Measurements from ENCODE around the gene GLRX.
"Not testable (repeated sequence)": the region's sequence is repeated elsewhere in the genome, so short reads cannot be mapped to it uniquely, and the experiment has no call there.

The GLRX gene, protein sequence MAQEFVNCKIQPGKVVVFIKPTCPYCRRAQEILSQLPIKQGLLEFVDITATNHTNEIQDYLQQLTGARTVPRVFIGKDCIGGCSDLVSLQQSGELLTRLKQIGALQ

DNA sequence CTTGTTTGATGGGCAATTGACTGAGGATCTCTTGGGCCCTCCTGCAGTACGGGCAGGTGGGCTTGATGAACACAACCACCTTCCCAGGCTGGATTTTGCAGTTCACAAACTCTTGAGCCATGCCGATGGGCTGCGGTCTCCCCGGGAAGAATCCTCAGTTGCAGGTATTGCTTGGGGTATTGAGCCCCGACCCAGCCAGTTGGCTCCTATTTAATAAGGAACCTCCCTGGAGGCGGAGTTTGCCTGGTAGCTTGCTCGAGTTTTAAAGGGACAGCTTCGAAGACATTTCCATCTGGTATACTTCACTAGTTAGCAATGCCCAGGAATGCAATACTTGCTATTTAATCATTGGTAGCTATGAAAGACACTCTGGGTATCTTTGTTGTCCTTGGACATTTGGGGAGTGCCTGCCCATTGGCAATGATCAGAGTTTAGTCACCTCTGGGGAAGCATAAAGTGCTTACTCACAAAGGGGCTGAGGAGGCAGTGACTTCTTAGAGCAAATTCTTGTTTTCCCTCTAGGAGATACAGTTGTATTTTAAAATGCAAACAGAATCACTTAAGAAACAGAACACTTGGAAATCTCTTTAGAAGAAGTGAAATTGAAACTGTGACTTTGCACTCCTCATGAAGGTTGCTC lies at the start of gene GLRX:
TSS of gene GLRX (minus strand) at position 185 of the 640 bp plus-strand sequence. CDS start at position 121, 64 bp downstream.
- DNase-seq = peak; percentile 15

DNA sequence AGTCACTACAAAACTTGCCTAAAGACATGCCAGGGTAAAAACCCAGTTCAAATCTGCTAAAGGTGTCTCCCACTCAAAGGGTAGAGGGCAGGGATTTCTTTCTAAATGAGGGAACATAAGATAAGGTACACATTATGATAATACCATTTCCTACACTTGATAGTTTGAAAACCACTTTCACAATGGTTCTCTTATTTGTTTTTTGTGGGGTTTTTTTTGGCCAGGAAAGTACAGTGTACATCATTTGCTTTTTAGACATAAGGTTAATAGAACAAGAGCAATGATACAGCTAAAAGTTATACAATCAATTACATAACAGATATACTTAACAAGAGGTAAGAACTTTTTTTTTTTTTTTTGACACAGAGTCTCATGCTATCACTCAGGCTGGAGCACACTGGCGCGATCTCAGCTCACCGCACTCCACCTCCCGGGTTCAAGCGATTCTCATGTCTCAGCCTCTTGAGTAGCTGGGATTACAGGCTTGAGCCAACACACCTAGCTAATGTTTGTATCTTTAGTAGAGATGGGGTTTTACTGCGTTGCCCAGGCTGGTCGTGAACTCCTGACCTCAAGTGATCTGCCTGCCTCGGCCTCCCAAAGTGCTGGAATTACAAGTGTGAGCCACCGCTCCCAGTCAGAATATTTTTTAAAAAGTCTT lies 48.8 kb upstream of the GLRX start:
- DNase-seq = no peak

DNA sequence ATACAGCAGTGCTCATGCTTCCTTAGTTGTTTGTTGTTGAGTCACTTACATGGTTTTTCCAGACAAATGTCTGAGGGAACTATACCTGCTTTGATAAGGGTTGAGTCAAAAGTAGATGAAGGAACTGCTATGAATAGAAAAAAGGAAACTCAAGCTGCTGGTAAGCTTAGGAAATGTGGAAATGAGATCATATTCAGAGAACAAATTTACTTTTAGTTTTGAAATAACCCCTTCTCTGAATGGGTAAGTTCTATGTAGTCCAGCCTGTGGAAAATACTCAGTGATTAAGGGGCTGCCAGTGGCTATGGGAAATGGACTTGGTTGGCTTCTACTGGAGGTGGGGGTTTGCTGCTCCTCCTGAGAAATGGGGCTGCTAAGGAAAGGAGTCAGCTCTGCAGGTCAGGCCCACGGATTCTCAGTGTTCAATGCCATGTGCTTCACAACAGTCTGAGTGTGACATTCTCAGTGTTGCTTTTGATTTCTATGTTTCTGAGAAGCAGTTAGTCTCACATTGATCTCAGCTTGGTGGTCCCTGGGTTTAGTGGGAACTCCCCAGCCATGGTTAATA lies 47.7 kb upstream of the GLRX start:
- DNase-seq = no peak

DNA sequence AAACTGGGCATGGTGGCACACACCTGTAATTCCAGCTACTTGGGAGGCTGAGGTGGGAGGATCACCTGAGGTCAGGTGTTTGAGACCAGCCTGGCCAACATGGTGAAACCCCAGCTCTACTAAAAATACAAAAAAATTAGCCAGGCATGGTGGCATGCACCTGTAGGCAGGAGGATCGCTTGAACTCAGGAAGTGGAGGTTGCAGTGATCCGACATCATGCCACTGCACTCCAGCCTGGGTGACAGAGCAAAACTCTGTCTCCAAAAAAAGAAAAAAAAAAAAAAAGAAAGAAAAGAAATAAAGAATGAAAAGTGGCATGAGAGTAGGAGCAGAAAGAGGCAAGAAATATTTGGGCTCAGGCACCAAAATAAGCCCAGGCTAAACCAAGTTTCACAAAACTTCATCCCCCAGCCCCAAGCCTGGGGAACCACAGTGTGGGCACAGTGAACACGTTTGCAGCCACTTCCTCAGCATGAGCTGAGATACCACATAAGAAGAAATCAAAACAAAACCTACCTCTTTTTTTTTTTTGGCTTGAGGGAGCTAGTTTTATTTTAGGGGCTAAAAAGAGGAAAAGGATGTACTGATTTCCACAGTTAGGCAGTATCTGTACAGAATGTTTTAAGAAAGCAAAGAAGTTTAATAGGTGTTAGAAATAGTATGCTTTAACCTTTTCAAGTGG lies 46.8 kb upstream of the GLRX start:
- DNase-seq = not testable (repeated sequence)

DNA sequence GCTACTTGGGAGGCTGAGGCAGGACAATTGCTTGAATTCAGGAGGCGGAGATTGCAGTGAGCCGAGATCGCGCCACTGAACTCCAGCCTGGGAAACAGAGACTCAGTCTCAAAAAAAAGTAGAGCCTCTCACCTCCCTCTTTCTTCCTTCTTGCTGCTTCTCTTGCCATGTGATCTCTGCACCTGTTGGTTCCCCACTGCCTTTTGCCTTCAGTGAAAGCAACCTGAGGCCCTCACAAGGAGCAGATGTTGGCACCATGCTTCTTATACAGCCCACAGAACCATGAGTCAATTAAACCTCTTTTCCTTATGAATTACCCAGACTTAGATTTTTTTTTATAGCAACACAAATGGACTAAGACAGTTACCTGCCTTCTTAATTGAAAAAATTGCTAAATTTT lies 45.6 kb upstream of the GLRX start:
- no peak for DNase-seq

DNA sequence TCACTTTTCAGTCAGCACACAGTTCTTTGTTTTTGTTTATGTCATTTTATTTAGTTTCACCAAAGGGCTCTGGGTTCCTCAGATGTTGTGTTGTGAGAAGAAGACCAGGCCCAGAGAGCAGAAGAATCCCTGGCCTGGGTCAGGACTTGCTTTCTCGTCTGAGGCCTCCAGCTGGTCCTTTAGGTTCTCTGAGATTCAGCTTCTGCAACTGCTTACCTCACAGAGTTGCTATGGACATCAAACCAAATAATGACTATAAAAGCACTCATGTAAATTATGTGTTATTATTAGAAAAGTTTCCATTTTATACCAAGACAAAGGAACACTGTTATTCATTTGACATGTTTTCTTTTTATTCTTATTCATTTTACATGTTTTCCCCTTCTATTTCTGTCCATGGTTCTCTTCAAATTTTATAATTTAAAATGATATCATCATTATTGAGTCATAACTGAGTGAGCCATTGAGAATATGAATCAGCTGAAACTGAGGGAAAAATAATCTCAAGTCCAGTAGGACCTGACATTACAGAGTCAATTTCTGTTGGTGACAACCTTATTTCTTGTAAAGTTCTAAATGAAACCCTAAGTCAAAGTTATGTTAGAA lies 44.0 kb upstream of the GLRX start:
- no peak for DNase-seq

DNA sequence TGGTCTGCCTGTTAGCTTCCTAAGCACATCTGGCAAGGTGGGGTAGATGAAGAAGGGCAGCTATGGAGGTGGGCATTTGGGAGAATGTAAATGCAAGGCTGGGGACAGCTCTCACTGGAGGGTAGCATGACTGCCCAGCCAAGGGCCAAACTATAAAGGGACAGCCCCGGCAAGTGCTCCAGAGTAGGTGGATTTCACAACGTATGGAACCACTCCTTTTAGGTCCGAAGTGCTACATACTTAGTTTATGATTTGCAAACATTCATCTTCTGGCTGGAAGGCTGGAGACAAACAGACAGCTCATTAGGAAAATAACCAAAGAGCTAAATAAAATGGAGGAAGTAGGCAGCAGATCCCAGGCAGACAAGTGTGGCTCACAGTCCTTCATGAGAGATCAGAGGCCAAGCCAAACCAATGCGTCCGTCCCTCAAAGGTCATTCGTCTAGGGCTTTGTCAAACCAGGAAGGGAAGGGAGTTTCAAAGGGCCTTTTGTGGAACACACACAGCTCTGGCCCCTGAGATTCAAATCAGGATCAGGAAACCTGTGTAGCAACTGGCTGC lies 42.5 kb upstream of the GLRX start:
- DNase-seq = no peak

DNA sequence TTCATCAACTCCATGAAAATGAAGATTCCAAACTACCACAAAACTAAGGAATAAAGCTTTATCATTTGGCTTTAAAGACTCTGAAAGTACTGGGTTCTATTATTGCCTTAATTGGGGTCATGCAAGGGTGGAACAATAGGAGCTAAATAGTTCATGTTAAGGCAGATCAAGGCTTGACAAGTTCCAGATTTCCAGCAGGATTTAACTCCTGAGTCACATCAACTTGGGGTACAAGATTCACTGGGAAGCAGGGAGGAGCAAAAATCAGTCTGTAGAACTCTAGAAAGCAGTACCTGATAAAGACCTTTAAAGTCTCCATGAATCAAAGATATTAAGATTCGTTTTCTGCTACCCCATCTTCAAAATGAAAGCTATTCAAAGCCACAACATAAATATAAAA lies 41.9 kb upstream of the GLRX start:
- no peak for DNase-seq

DNA sequence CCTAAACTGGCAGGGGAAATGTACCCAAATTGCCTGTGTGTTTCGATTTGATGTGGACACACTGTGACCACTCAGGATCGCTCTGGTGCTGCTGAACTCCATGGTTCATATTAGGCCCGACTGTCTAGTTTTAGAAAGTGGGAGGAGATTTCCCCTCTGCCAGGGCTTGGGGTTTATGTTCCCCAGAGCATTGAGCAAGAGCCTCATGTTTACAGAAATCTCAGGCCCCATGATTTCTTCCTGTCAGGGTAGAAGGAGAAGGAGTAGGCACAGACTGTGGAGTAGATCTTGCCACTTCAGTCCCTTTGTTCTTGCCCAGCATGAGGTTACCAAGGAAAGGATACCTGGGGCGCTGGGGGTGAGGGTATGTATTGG lies 40.8 kb upstream of the GLRX start:
- DNase-seq = no peak

DNA sequence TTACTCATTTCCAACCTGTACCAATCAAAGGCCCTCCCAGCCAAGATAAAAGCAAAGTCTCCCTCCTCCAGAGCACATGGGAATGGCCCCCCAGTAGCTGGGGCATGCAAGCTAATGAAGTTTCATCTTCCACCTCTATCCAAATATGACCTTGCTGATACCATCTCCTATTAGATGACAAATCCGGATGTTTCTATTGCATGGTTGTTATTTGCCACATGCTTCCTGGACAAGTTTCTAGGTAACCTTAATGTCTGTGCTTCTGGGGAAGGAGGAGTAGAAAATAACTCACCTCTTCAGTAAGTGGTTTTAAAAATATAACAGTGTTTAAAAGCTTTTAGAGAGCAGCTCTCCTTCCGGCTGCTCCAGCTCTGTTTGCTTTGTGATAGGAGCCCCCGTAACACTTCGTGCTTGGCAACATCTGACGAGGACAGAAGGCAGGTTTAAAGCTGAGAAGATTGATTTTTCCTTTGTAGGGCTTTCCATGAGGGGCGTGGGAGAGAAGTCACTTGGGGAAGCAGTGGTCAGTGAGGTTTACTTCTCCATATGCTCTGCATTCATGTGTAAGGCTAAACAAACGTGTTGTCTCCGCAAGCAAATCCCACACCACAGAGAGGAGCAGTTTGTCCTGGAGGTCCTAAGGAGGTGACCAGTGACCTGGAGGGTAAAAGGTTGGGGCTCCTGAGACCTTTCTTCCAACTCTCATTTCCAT lies 40.3 kb upstream of the GLRX start:
- DNase-seq = no peak

DNA sequence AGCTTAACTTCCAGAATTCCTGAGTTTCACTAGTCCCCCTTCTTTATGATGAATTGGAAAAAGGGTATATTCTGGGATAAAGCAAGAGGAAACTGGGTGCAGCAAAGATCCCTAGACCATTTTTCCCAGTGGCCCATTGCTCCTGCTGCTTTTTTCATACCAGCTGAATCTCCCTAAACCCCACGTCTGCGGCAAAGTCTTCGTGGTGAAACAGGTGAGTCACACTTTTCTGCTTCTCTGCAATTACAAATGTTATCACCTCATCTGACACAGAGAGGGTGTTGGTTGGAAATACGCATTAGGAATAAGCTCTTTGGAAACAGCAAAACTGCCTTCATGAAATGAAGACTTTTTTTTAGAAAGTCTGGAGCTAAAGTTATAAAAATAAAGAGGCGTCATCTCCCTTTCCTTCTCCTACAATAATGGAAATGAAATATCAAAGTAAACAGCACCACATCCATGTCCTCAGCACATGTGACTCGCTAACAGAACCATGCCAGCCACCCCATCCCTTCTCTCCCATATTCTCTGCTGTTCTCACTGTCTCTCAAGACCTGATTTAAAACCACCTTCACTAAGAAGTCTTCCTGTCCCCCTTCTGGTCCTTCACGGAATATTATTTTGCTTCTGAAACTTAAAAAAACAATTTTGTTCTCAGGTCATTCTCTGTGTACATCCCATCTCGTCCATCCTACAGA lies 39.5 kb upstream of the GLRX start:
- DNase-seq = no peak

DNA sequence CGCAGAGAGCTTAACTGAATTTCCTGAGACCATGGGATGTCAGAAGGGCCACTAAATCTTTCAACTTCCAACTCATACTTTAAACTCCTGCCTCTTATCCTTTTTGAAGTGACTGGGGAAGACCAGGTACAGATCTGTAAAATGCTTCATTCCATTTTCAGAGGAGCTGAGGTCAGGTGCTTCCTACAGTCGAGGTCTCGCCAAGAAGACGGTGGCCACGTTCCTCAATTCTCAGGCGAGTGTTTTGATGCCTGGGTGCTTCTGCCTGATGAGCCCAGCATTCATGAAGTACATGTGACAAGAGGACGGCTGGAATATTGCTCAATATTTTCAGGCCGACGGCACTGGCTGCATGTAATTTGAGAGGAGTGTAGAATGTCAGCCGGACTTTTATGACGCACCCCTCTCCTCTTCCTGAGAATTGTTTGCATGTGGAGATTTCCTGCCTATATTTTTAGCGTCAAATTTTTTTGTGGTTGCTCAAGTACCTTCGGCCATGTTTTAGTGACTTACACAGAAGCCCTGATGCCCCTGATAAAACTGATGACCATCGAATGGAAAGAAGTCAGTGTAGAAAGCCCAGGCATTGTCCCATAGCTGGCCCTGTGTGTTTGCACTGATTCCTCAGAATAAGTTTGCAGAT lies 38.8 kb upstream of the GLRX start:
- no peak for DNase-seq

DNA sequence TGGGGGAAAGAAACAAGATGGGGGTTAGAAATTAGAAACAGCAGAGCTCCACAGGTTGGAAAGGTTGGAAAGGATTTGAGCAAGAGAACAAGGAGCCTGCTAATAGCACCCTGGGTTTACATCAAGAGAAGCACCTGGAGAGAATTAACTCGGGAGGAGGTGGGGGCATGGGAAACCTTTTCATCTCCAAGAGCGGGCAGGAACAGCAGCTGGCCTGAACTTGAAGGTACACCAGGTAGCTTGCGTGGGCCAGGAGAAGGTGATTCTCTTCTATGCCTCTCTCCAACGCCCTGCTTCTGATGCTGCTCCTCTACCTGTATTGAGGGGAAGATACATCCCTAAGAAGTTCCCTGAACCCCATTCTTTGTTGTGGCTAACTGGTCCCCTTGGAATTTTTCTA lies 37.1 kb upstream of the GLRX start:
- DNase-seq = no peak

DNA sequence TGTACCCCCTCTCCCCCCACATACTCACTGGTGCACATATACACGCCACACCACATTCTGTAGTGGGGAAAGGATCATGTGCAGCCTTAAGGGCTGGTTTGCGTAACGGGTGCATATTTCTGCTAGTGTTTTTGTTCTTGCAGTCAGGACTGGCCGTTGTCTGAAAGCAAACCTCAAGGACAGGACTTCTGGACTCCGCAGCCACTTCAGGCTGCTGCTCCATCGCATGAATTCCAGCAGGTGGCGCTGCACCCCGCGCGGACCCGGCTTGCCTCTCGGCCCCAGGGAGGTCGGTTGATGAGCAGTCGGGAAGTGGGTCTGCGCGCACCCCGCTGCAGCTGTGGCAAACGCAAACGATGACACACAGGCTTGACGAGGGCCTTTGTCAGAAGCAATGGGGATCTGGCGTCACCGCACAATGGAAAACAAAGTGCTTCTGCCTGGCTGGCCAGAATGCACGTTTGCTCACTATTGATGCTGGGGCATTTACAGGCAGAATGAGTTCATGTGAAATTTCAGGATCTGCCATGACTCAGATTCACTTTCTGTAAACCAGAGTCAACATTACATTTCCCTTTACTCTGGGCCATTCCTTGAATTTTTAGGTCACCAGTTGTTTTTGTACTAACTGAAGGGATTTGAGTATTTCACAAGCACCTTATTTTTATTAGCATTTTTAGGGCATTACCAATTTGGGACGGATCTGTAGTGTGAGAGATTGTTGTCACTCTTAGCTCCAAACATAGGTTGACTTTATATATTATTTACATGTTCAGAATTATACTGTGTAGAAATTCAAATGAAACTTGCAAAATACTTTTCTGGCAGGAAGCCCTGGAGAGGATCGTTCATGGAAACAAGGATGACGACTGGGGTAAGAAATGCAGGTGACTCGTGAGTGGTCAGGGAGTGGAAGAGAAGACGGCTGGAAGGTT lies 36.4 kb upstream of the GLRX start:
- DNase-seq = peak; percentile 41

DNA sequence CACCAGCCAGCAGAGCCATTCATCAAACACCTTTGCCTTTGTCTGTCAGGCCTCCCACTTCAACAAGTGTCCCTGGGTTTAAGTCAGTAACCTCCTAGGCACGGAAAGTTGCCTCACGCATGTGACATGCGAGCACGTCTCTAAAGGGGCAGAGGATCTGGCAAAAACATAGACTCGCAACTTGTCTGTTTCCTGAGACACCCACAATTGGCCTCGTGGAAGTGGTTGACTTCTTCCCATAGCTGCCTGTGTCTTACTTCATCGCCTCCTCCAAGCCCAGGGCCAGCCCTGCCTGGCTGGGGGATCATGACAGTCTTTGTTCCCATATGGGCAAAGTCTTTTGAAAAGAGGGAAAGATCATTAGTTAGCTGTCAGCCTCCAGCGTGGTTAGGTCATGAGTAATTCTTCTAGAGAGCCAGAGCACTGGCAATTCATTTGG lies 35.5 kb upstream of the GLRX start:
- DNase-seq = no peak

DNA sequence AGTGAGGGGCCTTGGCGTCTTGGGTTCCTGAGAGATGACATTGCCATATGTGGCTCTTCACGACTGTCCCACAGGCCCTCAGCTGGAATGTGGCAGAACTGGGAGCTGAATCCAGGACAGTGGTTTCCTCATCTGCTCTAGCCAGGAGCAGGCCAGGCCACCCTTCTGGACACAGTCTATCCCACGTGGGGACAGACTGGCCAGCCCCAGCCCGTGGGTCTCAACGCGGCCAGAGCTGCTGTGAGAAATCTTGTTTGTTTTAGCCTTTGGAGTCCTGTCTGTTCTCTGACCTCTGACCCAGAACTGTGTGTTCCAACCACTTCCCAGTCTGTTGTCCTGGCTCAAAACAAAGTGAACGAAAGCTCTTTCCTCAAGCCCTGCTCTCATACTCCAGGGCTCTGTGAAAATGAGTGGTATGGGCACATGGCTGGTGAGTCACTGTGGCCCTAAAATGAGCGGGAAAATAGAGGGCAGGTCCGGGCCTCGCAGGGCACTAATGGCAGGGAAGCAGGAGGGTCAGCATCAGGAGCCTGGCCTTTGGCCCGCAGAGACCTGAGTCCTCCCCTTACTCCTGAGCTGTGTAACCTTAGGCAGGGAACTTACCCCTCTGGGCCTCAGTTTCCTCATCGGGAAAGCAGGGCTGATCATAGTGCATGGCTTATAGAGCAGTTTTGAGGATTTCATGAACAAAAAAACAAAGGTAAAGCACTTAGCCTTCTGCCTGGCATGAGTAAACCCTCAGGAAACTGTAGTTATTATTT lies 34.8 kb upstream of the GLRX start:
- no peak for DNase-seq

DNA sequence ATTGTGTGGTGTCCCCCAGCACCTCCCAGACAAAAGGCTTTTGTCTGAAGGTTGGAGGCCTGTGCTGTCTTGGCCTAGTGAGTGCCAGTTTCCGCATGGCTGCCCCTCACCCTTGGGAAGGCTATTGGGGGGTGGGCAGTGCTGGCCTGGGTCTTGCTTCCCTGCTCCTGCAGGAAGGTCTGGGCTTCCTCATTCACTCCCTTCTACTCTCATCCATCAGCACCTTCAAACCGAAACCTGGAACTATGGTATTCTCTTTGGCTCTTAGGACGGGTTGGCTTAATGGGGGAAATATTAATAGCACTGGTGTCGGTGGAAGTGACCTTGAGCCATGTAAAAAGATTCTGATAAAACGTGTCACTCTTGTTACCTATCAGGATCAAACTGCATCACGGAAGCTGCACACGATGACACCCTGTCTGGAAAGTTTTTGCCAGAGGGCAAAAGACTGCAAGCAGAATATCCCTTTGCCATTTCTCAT lies 34.0 kb upstream of the GLRX start:
- no peak for DNase-seq

DNA sequence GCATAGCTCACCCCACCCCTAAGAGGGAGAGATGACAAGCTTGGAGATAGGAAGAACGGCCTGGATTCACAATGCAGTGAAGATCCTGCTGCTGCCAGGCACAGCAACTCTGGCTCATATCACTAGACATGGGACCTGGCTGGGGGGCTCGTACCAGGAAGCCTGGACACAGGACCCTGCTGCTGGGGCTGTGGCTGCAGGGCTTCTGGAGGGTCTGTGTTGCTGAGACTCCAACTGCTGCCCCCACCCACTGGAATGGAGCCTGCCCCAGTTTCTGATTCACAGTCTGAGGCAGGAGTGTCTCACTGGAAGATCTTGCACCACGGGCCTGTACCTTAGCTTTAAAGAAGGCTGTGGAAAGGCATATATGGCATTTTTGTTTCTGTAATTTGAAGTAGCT lies 31.0 kb upstream of the GLRX start:
- DNase-seq = no peak

DNA sequence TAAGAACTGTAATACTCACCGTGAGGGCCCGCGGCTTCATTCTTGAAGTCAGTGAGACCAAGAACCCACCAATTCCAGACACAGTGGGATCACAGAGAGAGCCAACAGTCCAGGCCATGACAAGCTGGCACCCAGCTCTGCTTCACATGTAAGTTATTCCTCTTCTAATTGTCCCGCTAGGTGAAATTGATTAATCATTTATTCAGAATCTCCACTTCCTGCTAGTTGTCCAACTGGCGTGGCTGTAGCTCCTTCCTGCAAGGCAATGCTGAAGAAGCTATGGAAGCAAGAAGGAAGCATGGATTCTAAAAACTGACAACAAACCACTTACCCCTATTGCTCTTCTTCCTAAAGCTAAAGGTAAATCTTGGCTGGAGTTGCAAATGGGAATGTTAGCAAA lies 30.0 kb upstream of the GLRX start:
- DNase-seq = no peak

Data from NCI-H2171 (cell line).